ENCODE data around the gene CDH4. TPM values are rescaled to one million over a fixed set of nuclear protein-coding genes. Genes with fewer than 3 reads are reported as not detected.
A peak's percentile ranks its signal among the peaks of the same experiment; 100 is the strongest.
"Not testable (repeated sequence)": the region's sequence is repeated elsewhere in the genome, so short reads cannot be mapped to it uniquely, and the experiment has no call there.

CDH4 gene
- polyA plus RNA-seq, 4 donors: 0.09 to 4.1 (median 0.25) TPM

DNA sequence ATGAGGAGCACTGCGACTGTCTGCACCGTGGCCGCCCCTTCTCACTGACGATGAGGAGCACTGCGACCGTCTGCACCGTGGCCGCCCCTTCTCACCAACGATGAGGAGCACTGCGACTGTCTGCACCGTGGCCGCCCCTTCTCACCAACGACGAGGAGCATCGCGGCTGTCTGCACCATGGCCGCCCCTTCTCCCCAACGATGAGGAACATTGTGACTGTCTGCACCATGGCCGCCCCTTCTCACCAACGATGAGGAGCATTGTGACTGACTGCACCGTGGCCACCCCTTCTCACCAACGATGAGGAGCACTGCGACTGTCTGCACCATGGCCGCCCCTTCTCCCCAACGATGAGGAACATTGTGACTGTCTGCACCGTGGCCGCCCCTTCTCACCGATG, 696.0 kb downstream of the CDH4 start:
- DNase-seq, FAIRE-seq: not testable (repeated sequence)
- 81 to 86% (median 84%) methylated on average over 19 to 28 of the region's 28 CpGs for WGBS, 3 donors

DNA sequence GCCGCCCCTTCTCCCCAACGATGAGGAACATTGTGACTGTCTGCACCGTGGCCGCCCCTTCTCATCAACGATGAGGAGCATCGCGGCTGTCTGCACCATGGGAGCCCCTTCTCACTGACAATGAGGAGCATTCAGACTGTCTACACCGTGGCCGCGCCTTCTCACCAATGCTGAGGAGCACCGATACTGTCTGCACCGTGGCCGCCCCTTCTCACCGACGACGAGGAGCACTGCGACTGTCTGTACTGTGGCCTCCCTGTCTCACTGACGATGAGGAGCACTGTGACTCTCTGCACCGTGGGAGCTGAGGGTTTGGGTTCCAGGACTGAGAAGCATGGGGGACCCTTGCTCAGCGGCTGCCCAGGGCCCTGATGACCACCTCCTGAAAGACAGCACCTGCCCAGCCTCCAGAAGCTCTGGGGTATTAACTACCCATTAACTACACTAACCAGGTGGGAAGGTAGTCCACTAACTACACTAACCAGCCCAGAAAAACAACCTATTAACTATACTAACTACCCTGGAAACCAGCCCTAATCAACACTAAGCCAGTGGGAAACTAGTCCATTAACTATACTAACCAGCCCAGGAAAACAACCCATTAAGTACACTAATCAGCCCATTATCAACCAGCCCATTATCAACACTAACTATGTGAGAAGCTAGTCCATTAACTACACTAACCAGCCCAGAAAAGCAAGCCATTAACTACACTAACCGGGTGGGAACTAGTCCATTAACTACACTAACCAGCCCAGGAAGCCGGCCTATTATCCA, 696.7 kb downstream of the CDH4 start:
- H3K27ac ChIP-seq (ENCODE audit: low read depth in 1 of 3, low read length in 2 of 3): no peak overlapping the region
- 86 to 89% (median 87%) methylated on average over 18 to 22 of the region's 22 CpGs for WGBS, 3 donors
- no peaks in the 10 kb centered on the region for H3K36me3 ChIP-seq (ENCODE audit: control insufficient read depth in 3 of 3, insufficient read depth in 2 of 3, low read depth in 1 of 3, low read length in 3 of 3)
- FAIRE-seq (no peak), DNase-seq (no peak)
- H3K4me1 ChIP-seq (ENCODE audit: control insufficient read depth in 3 of 3, insufficient read depth in 2 of 3, low read depth in 1 of 3, low read length in 2 of 3): no peaks in the 10 kb centered on the region
- H3K27me3 ChIP-seq (ENCODE audit: control insufficient read depth in 3 of 3, insufficient read depth in 3 of 3, low read length in 3 of 3): no peaks in the 10 kb centered on the region
- no peaks in the 10 kb centered on the region for H3K9me3 ChIP-seq (ENCODE audit: control insufficient read depth in 2 of 2, insufficient read depth in 1 of 2, low read depth in 1 of 2, low read length in 1 of 2)
- H3K4me3 ChIP-seq (ENCODE audit: low read depth in 1 of 3, low read length in 3 of 3): no peak overlapping the region

More for the DNA sequence above, 696.0 kb downstream of the CDH4 start:
- H3K27me3 ChIP-seq (ENCODE audit: control insufficient read depth in 3 of 3, insufficient read depth in 3 of 3, low read length in 3 of 3); H3K9me3 ChIP-seq (ENCODE audit: control insufficient read depth in 2 of 2, insufficient read depth in 1 of 2, low read depth in 1 of 2, low read length in 1 of 2); H3K4me1 ChIP-seq (ENCODE audit: control insufficient read depth in 3 of 3, insufficient read depth in 2 of 3, low read depth in 1 of 3, low read length in 2 of 3); H3K27ac ChIP-seq (ENCODE audit: low read depth in 1 of 3, low read length in 2 of 3); H3K36me3 ChIP-seq (ENCODE audit: control insufficient read depth in 3 of 3, insufficient read depth in 2 of 3, low read depth in 1 of 3, low read length in 3 of 3); H3K4me3 ChIP-seq (ENCODE audit: low read depth in 1 of 3, low read length in 3 of 3): not testable (repeated sequence)

DNA sequence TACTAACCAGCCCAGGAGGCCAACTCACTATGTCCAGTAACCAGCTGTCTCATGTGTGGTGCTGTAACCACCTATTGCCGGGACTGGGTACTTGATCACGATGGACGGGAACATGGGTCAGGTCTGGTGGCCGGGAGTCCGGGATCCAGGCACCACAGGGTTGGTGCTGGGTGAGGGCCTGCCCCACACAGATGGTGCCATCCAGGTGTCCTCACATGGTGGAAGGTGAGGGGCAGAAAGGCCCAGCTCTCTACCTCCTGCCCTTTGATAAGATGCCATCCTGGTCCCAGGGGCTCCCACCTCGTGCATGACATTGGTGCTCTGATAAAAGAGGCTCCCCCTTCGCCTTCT, 697.3 kb downstream of the CDH4 start:
- DNase-seq (no peak), FAIRE-seq (no peak)
- Histone ChIP-seq H3K9me3 (ENCODE audit: control insufficient read depth in 2 of 2, insufficient read depth in 1 of 2, low read depth in 1 of 2, low read length in 1 of 2) (no peaks in the 10 kb centered on the region), H3K4me1 (ENCODE audit: control insufficient read depth in 3 of 3, insufficient read depth in 2 of 3, low read depth in 1 of 3, low read length in 2 of 3) (no peaks in the 10 kb centered on the region), H3K27ac (ENCODE audit: low read depth in 1 of 3, low read length in 2 of 3) (no peak overlapping the region), H3K36me3 (ENCODE audit: control insufficient read depth in 3 of 3, insufficient read depth in 2 of 3, low read depth in 1 of 3, low read length in 3 of 3) (no peaks in the 10 kb centered on the region), H3K27me3 (ENCODE audit: control insufficient read depth in 3 of 3, insufficient read depth in 3 of 3, low read length in 3 of 3) (no peaks in the 10 kb centered on the region), H3K4me3 (ENCODE audit: low read depth in 1 of 3, low read length in 3 of 3) (no peak overlapping the region)
- 80 to 85% (median 83%) methylated on average over 7 of the region's 7 CpGs for WGBS, 3 donors

DNA sequence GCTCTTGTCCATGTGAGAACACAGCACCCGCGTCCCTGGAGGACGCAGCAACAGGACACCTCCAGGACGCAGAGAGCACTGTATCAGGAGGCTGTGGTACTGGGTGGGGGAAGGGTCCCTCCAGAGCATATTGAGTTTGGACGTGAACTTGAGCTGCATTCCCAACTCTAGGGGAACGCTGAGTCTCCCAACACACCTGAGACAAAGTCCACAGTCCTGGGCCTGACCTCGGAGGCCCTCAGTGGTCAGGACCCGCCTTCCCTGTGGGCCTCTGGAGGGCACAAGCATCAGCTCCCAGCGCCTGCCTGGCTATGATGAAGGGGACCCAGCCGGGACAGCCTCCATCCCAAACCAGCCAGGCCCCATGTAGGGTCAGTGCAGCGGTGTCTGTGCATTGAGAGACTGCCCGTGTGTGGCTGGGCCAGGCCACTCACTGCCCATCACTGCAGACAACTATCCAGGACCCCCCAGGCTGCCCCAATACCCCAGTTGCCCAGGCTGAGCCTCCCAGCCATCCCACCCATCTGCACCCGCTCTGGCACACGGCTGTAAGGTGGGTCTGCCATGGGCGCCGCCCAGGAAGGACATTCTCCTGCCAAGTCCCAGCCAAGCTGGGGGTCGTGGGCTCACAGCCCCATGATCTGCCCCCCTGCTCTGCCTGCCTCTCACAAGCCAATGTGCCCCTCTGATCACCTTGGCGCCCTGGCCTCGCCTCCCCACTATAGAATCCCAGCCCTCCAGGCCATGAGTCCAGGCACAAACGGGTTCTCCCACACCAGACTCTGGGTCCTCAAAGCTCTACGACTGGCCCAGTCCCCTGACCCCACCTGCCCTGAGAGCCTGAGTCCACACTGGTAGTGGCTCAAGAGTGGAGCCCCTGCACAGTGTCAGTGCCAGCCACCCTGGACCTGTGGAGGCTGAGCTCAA, 697.9 kb downstream of the CDH4 start:
- DNase-seq: no peak
- Histone ChIP-seq H3K27ac (ENCODE audit: low read depth in 1 of 3, low read length in 2 of 3) (no peak overlapping the region), H3K4me3 (ENCODE audit: low read depth in 1 of 3, low read length in 3 of 3) (no peak overlapping the region), H3K9me3 (ENCODE audit: control insufficient read depth in 2 of 2, insufficient read depth in 1 of 2, low read depth in 1 of 2, low read length in 1 of 2) (no peaks in the 10 kb centered on the region), H3K27me3 (ENCODE audit: control insufficient read depth in 3 of 3, insufficient read depth in 3 of 3, low read length in 3 of 3) (no peaks in the 10 kb centered on the region), H3K4me1 (ENCODE audit: control insufficient read depth in 3 of 3, insufficient read depth in 2 of 3, low read depth in 1 of 3, low read length in 2 of 3) (no peaks in the 10 kb centered on the region), H3K36me3 (ENCODE audit: control insufficient read depth in 3 of 3, insufficient read depth in 2 of 3, low read depth in 1 of 3, low read length in 3 of 3) (no peaks in the 10 kb centered on the region)
- 68 to 76% (median 75%) methylated on average over 21 of the region's 21 CpGs for WGBS, 3 donors
- no peak for FAIRE-seq

DNA sequence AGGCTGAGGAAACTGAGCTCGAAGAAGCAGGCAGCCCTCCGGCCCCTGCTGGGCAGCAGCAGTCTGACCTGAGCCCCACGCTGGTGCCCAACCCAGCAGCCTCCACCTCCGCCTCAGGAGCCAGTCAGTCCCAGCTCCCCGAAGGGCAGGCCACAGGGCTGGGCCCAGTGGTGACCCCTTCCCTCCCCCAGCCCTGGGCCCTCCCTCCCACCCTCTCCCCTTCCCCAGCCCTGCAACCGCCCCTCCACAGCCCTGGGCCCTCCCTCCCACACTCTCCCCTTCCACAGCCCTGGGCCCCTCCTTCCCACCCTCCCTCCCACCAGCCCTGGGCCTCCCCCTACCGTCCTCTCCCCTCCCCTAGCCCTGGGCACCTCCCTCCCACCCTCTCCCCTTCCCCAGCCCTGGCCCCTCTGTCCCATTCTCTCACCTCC, 698.6 kb downstream of the CDH4 start:
- Histone ChIP-seq H3K4me3 (ENCODE audit: low read depth in 1 of 3, low read length in 3 of 3) (no peak overlapping the region), H3K4me1 (ENCODE audit: control insufficient read depth in 3 of 3, insufficient read depth in 2 of 3, low read depth in 1 of 3, low read length in 2 of 3) (no peaks in the 10 kb centered on the region), H3K36me3 (ENCODE audit: control insufficient read depth in 3 of 3, insufficient read depth in 2 of 3, low read depth in 1 of 3, low read length in 3 of 3) (no peaks in the 10 kb centered on the region), H3K27me3 (ENCODE audit: control insufficient read depth in 3 of 3, insufficient read depth in 3 of 3, low read length in 3 of 3) (no peaks in the 10 kb centered on the region), H3K27ac (ENCODE audit: low read depth in 1 of 3, low read length in 2 of 3) (no peak overlapping the region), H3K9me3 (ENCODE audit: control insufficient read depth in 2 of 2, insufficient read depth in 1 of 2, low read depth in 1 of 2, low read length in 1 of 2) (no peaks in the 10 kb centered on the region)
- WGBS, 3 donors: 48 to 72% (median 71%) methylated on average over 3 to 7 of the region's 7 CpGs
- no peak for FAIRE-seq
- no peak for DNase-seq

DNA sequence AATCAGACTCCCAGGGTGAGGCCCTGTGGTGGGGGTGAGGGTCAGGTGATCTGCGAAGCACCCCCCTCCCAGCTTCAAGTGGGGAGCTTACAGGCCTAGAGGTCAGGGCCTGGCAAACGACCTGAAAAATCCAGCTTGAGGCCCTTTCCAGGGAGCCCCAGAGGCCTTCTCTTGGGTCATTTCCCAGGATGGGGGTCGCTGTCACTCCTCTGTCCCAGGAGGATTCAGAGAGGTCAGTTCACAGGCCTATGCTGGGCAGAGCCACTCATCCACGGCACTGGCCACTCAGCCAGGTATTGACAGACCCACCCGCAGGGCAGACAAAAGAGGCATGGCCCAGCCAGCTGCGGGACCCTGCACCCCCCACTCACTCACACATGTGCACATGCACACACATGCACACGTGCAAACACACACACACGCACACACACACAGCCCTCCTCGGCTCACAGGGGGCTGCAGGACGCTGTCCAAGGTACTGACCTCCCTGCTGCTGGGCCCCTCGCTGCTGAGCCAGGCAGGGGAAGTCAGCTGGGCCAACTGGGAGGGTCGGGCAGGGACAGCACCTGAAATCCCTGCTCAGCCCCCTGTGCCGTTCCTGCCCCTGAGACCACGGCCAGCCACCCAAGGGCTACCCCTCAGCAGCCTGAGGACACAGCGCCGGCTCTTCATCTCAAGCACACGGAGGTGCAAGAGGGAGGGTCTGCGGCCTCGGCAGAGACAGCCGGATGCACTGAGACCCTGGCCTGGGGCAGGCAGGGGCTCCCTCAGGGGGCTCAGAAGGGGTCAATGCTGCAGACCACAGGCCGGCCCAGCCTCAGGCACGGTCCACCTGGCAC, 699.9 kb downstream of the CDH4 start:
- FAIRE-seq (no peak), DNase-seq (peak in 1 of 2 donors; percentile 46)
- WGBS, 3 donors: 28 to 61% (median 52%) methylated on average over 19 to 22 of the region's 22 CpGs
- no peaks in the 10 kb centered on the region for H3K4me1 ChIP-seq (ENCODE audit: control insufficient read depth in 3 of 3, insufficient read depth in 2 of 3, low read depth in 1 of 3, low read length in 2 of 3)
- no peak overlapping the region for H3K4me3 ChIP-seq (ENCODE audit: low read depth in 1 of 3, low read length in 3 of 3)
- no peaks in the 10 kb centered on the region for H3K9me3 ChIP-seq (ENCODE audit: control insufficient read depth in 2 of 2, insufficient read depth in 1 of 2, low read depth in 1 of 2, low read length in 1 of 2)
- no peaks in the 10 kb centered on the region for H3K27me3 ChIP-seq (ENCODE audit: control insufficient read depth in 3 of 3, insufficient read depth in 3 of 3, low read length in 3 of 3)
- H3K27ac ChIP-seq (ENCODE audit: low read depth in 1 of 3, low read length in 2 of 3): no peak overlapping the region
- H3K36me3 ChIP-seq (ENCODE audit: control insufficient read depth in 3 of 3, insufficient read depth in 2 of 3, low read depth in 1 of 3, low read length in 3 of 3): no peaks in the 10 kb centered on the region

DNA sequence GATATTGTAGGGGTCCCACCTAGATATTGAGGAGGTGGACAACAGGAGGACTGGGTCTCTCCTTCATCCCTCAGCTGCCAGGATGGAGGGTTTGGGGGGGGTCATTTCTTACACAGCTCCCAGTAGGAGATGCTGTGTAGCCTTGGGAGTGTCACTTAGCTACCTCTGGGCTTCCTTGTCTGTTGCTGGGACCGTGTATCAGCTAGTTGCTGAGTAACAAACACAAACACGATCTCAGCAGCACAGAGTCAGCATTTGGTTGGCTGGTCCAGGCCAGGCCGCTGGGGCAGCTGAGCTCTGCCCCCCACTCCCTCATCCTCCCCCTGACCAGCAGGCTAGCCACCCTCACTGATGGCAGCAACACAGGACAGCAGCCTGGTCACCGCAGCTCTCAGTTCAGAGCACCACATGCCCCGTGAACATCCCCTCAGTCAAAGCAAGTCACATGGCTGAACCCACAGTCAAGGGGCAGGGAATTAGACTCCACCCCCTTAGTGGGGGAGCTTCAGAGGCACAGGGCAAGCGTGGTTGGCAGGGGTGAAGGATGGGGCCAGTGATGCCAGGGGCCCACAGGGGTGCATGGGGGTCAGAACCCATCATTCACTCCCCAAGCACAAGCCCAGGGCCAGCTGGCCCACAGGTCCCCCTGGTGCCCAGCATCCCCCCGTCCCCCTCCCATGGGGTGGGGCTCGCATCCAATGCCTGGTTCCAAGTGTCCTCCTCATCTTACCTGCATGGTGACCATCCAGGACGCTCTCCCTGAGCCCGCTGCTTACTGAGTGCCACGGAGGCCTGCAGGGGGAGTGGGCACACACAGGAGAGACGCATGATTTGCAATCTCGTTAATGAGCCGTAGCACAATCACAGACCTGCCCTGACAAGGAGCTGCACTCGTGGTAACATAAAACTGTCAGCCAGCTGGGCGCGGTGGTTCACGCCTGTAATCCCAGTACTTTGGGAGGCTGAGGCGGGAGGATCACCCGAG, 701.3 kb downstream of the CDH4 start:
- DNase-seq (no peak), FAIRE-seq (no peak)
- H3K27me3 ChIP-seq (ENCODE audit: control insufficient read depth in 3 of 3, insufficient read depth in 3 of 3, low read length in 3 of 3): no peaks in the 10 kb centered on the region
- H3K4me3 ChIP-seq (ENCODE audit: low read depth in 1 of 3, low read length in 3 of 3): no peak overlapping the region
- H3K27ac ChIP-seq (ENCODE audit: low read depth in 1 of 3, low read length in 2 of 3): no peak overlapping the region
- no peaks in the 10 kb centered on the region for H3K36me3 ChIP-seq (ENCODE audit: control insufficient read depth in 3 of 3, insufficient read depth in 2 of 3, low read depth in 1 of 3, low read length in 3 of 3)
- 74 to 78% (median 75%) methylated on average over 20 of the region's 20 CpGs for WGBS, 3 donors
- H3K4me1 ChIP-seq (ENCODE audit: control insufficient read depth in 3 of 3, insufficient read depth in 2 of 3, low read depth in 1 of 3, low read length in 2 of 3): no peaks in the 10 kb centered on the region
- H3K9me3 ChIP-seq (ENCODE audit: control insufficient read depth in 2 of 2, insufficient read depth in 1 of 2, low read depth in 1 of 2, low read length in 1 of 2): no peaks in the 10 kb centered on the region
